Liver (tissue), 9 donors: ENCODE measurements around the gene COL4A4. TPM values are rescaled to one million over a fixed set of nuclear protein-coding genes. Genes with fewer than 3 reads are reported as not detected.

Experiments
- DNase-seq: peaks from one replicate; pipeline ENCODE4 v3.0.0-alpha.2; 2017; ENCODE audit warnings: low spot score
- H3K27ac ChIP-seq, 2 donors: one replicate each; pipeline ENCODE4 v1.7.0; 2013; ENCODE audit warnings: inconsistent platforms in 2 of 2, low read length in 2 of 2, control low read depth in 1 of 2, low read depth in 1 of 2, mild to moderate bottlenecking in 1 of 2
- H3K27me3 ChIP-seq, 4 donors: one replicate each; pipeline versions ENCODE4 v1.6.1 to v1.7.0; 2013; ENCODE audit warnings: low read length in 3 of 4, inconsistent platforms in 1 of 4, mild to moderate bottlenecking in 1 of 4, moderate library complexity in 1 of 4; ENCODE audit not compliant: control insufficient read depth in 4 of 4, insufficient read depth in 4 of 4
- H3K36me3 ChIP-seq, 4 donors: one replicate each; pipeline versions ENCODE4 v1.6.1 to v1.7.0; 2013; ENCODE audit warnings: low read length in 3 of 4, mild to moderate bottlenecking in 3 of 4, low read depth in 1 of 4, moderate library complexity in 1 of 4; ENCODE audit not compliant: control insufficient read depth in 4 of 4, insufficient read depth in 3 of 4
- H3K4me1 ChIP-seq, 4 donors: one replicate each; pipeline versions ENCODE4 v1.6.1 to v1.7.0; 2013; ENCODE audit warnings: low read length in 3 of 4, mild to moderate bottlenecking in 3 of 4, moderate library complexity in 1 of 4; ENCODE audit not compliant: control insufficient read depth in 4 of 4, insufficient read depth in 4 of 4
- H3K4me3 ChIP-seq, 3 donors: one replicate each; pipeline versions ENCODE4 v1.6.1 to v1.7.0; 2013; ENCODE audit warnings: low read length in 3 of 3, control low read depth in 1 of 3, low read depth in 1 of 3, mild to moderate bottlenecking in 1 of 3
- H3K9ac ChIP-seq, 2 donors: one replicate each; pipeline ENCODE4 v1.7.0; 2013; ENCODE audit warnings: low read length in 2 of 2, mild to moderate bottlenecking in 2 of 2, moderate library complexity in 2 of 2, control low read depth in 1 of 2, low read depth in 1 of 2
- H3K9me3 ChIP-seq, 4 donors: one replicate each; pipeline versions ENCODE4 v1.6.1 to v1.7.0; 2013; ENCODE audit warnings: low read length in 3 of 4; ENCODE audit not compliant: control insufficient read depth in 4 of 4
- EGR1 ChIP-seq, 2 donors: IDR thresholded peaks; 2 replicates each; pipeline ENCODE4 v1.6.1; 2016 to 2018; ENCODE audit warnings: antibody characterized with exemption in 2 of 2, low read depth in 2 of 2
- FOXA2 ChIP-seq: IDR thresholded peaks from 2 replicates; pipeline ENCODE4 v1.6.1; 2016; ENCODE audit warnings: antibody characterized with exemption
- GABPA ChIP-seq, 2 donors: IDR thresholded peaks in 1 of 2; conservative IDR thresholded peaks in 1 of 2; 2 replicates each; pipeline ENCODE4 v1.6.1; 2016; ENCODE audit warnings: antibody characterized with exemption in 2 of 2, mild to moderate bottlenecking in 1 of 2, moderate library complexity in 1 of 2
- HNF4G ChIP-seq: IDR thresholded peaks from 2 replicates; pipeline ENCODE4 v1.6.1; 2016; ENCODE audit warnings: antibody characterized with exemption
- JUND ChIP-seq, 2 donors: IDR thresholded peaks; 2 replicates each; pipeline ENCODE4 v1.6.1; 2016; ENCODE audit warnings: antibody characterized with exemption in 2 of 2
- RAD21 ChIP-seq, 2 donors: IDR thresholded peaks; 2 replicates each; pipeline ENCODE4 v1.6.1; 2016; ENCODE audit warnings: antibody characterized with exemption in 2 of 2, mild to moderate bottlenecking in 2 of 2
- REST ChIP-seq: IDR thresholded peaks from 2 replicates; pipeline ENCODE4 v1.6.1; 2016; ENCODE audit warnings: antibody characterized with exemption, mild to moderate bottlenecking
- RXRA ChIP-seq, 2 donors: IDR thresholded peaks; 2 replicates each; pipeline ENCODE4 v1.6.1; 2017 to 2018; ENCODE audit warnings: antibody characterized with exemption in 2 of 2, mild to moderate bottlenecking in 1 of 2
- SP1 ChIP-seq: IDR thresholded peaks from 2 replicates; pipeline ENCODE4 v1.6.1; 2018; ENCODE audit warnings: antibody characterized with exemption, mild to moderate bottlenecking
- TAF1 ChIP-seq: conservative IDR thresholded peaks from 2 replicates; pipeline ENCODE4 v1.6.1; 2016; ENCODE audit warnings: antibody characterized with exemption, mild to moderate bottlenecking
- YY1 ChIP-seq: IDR thresholded peaks from 2 replicates; pipeline ENCODE4 v1.6.1; 2016; ENCODE audit warnings: antibody characterized with exemption, mild to moderate bottlenecking
- WGBS: extraction: QIAGEN DNeasy Blood & Tissue Kit; methylation state at CpG from one replicate; pipeline ENCODE4 v1.1.7; 2013; 5-methylcytosine and 5-hydroxymethylcytosine counted together
- polyA plus RNA-seq, 2 donors: library from polyadenylated mRNA; stranded (reverse) in 1 of 2; unstranded in 1 of 2; fragments of 200-250 nt in 1 of 2; fragments of >200 nt in 1 of 2; fragmentation: Nextera tagmentation in 1 of 2; extraction: Ambion mirVana in 1 of 2; gene quantifications; one replicate each; pipeline versions ENCODE4 v1.2.1 to v1.2.3, GENCODE V29; 2013 to 2015
- total RNA-seq, 2 donors: library from RNA; depleted of rRNA; stranded (reverse); fragments of >200 nt; gene quantifications; one replicate each; pipeline ENCODE4 v1.2.3, GENCODE V29; 2014
- TF ChIP-seq, protein P1 (sequence below): IDR thresholded peaks from 2 replicates; pipeline ENCODE4 v1.6.1; 2016; ENCODE audit warnings: antibody characterized with exemption
- TF ChIP-seq, protein P2 (sequence below): IDR thresholded peaks from 2 replicates; pipeline ENCODE4 v1.6.1; 2016; ENCODE audit warnings: antibody characterized with exemption
- donor health status: healthy.
- donor health status: healthy.
- donor health status: healthy.
- donor health status: healthy.
- donor health status: healthy.

The COL4A4 gene
- total and polyA plus RNA-seq, 4 donors, result 0.14 to 3.8 (median 0.82) TPM

DNA sequence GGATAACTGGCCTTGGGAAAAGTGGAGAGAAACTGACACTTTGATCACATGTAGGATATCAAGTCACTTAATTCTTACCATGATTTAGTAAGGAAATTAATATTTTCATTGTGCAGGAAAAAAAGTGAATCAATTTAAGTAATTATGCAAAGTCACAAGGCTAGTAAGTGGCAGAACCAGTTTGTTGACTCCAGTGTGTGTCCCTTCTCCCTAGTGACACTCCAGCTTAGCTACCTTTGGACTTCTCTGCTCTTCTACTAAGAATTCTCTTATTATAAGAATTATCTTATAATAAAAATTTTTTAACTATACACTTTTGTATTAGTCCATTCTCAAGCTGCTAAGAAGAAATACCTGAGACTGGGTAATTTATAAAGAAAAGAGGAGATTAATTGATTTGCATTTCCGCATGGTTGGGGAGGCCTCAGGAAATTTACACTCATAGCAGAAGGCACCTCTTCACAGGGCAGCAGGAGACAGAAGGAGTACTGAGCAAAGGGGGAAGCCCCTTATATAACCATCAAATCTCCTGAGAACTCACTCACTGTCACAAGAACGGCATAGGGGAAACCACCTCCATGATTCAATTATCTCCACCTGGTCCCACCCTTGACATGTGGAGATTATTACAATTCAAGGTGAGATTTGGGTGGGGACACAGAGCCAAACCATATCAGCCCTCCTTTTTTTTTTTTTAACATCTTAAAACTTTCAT is 13.6 kb downstream of the COL4A4 start:
- Histone ChIP-seq H3K9ac (no peak overlapping the region), H3K9me3 (peaks cover 0 to 4% (median 0%) of the 10 kb centered on the region in 4 donors), H3K36me3 (no peaks in the 10 kb centered on the region), H3K4me1 (no peaks in the 10 kb centered on the region), H3K27me3 (no peaks in the 10 kb centered on the region), H3K27ac (no peak overlapping the region), H3K4me3 (no peak overlapping the region)
- no peak for DNase-seq
- TF ChIP-seq SP1, result no peak
- TF ChIP-seq YY1, result no peak
- TF ChIP-seq RXRA (IDR thresholded peaks at IDR 0.05), result no peak
- TF ChIP-seq JUND (IDR thresholded peaks at IDR 0.05), result no peak
- no peak for TF ChIP-seq FOXA2
- TF ChIP-seq GABPA (IDR thresholded peaks at IDR 0.05 in 1 of 2, conservative IDR thresholded peaks at IDR 0.05 in 1 of 2), result no peak
- TF ChIP-seq, protein P1, sequence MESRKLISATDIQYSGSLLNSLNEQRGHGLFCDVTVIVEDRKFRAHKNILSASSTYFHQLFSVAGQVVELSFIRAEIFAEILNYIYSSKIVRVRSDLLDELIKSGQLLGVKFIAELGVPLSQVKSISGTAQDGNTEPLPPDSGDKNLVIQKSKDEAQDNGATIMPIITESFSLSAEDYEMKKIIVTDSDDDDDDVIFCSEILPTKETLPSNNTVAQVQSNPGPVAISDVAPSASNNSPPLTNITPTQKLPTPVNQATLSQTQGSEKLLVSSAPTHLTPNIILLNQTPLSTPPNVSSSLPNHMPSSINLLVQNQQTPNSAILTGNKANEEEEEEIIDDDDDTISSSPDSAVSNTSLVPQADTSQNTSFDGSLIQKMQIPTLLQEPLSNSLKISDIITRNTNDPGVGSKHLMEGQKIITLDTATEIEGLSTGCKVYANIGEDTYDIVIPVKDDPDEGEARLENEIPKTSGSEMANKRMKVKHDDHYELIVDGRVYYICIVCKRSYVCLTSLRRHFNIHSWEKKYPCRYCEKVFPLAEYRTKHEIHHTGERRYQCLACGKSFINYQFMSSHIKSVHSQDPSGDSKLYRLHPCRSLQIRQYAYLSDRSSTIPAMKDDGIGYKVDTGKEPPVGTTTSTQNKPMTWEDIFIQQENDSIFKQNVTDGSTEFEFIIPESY, result no peak
- TF ChIP-seq TAF1, result no peak
- no peak for TF ChIP-seq HNF4G
- TF ChIP-seq, protein P2, sequence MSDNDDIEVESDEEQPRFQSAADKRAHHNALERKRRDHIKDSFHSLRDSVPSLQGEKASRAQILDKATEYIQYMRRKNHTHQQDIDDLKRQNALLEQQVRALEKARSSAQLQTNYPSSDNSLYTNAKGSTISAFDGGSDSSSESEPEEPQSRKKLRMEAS, result no peak
- TF ChIP-seq EGR1 (IDR thresholded peaks at IDR 0.05; ENCODE audit: low read depth in 2 of 2), result no peak
- no peak for TF ChIP-seq RAD21 (IDR thresholded peaks at IDR 0.05)
- no peak for TF ChIP-seq REST
- WGBS, result 87% methylated on average over 2 of the region's 2 CpGs

DNA sequence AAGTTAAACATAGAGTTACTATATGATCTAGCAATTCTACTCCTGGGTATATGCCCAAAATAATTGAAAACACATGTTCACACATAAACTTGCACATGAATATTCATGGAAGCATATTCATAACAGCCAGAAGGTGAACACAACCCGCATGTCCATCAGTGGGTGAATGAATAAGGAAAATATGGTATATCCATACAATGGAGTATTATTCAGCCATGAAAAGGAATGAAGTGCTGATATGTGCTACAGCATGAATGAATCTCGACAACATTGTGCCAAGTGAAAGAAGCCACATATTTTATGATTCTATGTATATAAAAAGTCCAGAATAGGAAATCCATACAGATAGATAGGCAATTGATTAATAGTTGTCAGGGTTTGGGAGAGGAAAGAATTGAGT is 15.9 kb downstream of the COL4A4 start:
- peaks cover 0 to 4% (median 0%) of the 10 kb centered on the region in 4 donors for H3K9me3 ChIP-seq
- no peak overlapping the region for H3K27ac ChIP-seq
- 68% methylated on average over 2 of the region's 2 CpGs for WGBS
- no peak overlapping the region for H3K4me3 ChIP-seq
- H3K27me3 ChIP-seq, result no peaks in the 10 kb centered on the region
- no peak overlapping the region for H3K9ac ChIP-seq
- H3K36me3 ChIP-seq, result no peaks in the 10 kb centered on the region
- TF ChIP-seq TAF1, result no peak
- DNase-seq, result no peak
- no peaks in the 10 kb centered on the region for H3K4me1 ChIP-seq
